GM21786 (cell line): ENCODE measurements around the gene RTTN.

ENCODE experiments used
- ATAC-seq: cut with Tn5 transposase; IDR thresholded peaks from one replicate; pipeline ENCODE4 v1.9.1; 2021; ENCODE audit not compliant: unreplicated experiment

RTTN gene

DNA sequence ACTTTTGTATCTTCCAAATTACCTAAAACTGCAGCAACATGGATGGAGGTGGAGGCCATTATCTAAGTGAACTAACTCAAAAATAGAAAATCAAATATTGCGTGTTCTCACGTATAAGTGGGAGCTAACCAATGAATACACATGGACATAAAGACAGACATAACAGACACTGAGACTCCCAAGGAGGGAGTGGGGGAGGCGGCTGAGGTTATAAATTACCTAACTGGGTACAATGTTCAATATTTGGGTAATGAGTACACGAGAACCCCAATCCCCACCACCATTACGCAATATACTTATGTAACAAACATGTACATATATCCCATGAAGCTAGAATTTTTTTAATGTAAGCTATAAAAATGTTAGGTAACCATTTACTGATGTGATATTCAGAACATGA, 119.8 kb downstream of the RTTN start:
- ATAC-seq = no peak

DNA sequence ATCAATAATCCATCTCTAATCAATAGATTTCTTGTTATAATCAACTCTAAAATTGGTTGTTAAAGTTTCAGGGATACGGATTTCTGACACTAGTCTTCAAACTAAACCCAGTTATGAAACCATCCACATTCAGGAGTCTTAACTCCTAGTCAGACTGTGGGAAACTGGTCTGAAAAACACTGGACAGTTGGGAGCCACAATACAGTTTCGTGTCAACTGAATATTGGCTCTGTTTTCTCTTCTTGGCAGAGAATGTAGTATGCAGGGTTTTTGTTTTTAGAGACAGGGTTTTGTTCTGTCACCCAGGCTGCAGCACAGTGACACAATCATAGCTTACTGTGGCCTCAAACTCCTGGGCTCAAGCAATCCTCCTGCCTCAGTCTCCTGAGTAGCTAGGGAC, 123.1 kb downstream of the RTTN start:
- ATAC-seq = no peak

DNA sequence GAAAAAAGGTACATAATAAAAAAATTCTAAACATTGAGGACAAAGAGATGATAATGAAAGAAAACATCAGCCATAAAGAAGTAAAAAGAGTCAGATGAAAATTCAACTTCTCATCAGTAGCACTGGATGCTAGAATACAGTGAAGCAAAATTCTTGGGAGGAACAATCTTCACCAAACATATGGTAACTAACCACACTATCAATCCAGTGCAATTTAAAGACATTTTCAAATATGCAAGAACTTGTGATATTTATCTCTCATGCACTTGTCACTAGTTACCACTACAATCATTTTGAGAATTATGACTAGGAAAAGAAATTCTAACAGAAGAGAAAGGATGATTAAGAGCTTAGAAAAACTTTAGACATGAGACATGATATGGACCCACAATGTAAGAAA, 127.4 kb downstream of the RTTN start:
- ATAC-seq = no peak

DNA sequence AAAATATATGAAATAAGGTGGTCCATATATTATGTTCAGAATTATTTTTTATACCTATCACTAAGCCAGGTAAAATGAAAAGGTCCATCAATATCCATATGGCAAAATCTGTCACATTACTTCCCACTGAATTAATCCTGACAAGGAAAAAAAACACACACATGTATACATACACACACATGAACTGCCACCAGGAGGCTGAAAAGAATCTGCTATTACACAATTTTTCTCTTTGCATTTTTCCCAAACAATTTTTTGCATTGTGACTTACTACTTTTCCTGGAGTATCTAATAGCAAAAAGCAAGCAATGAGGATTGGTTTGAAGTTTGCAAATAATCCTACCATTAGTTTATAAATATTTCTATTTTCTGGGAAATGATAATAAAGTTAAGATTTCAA, 129.6 kb downstream of the RTTN start:
- ATAC-seq = no peak

DNA sequence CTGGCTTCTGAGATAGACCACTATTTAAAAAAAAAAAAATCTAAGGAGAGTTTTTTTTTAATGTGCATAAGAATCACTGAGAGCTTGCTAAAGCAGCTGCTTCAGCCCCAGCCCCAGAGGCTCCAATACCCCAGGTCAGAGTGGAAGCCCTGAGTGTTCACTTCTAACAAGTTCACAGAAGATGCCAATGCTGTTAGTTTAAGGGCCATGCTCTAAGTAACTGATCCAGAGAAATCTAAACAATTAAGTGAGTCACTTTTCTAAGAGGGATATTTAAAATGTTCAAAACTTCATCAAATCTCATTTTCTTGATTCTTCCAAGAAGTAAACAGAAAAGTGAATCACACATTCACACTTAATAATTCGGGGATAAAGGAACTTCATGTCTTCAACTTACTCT, 131.4 kb downstream of the RTTN start:
- ATAC-seq = no peak

DNA sequence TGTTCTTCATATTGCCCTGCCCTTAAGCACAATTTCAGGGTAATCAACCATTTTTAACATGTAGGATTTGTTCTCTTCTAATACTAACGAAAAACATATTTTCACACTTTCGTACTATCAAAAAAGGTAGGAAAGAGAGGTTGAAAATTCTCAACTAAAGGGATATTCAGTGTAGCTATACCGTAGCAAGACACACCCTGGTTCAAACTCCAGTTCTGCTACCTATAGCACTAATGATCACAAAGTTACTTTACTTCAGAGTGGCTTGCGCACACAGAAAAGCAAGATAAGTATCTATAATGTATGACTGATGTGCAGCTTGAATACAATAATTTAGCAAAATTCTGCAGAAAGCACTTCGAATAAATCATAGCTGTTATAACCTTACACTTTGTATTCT, 132.1 kb downstream of the RTTN start:
- ATAC-seq = no peak

DNA sequence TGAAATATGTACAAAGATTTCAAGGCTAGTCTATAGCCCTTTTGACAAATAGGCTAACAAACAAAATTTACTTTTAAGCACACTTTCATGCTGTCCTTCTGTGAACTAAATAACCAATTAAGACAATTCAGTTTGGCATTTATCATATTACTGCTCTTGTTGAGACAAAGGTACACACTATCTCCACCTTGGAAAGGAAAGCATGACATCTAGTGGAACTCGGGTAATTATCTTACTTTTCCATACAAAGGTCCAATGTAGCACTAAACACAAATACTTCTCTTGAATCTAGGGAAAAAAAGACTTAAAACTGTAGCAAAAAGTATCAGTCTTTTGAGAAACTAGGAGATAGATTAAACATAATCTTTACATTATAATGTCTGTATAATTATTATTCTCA, 132.8 kb downstream of the RTTN start:
- ATAC-seq = peak; percentile 70

DNA sequence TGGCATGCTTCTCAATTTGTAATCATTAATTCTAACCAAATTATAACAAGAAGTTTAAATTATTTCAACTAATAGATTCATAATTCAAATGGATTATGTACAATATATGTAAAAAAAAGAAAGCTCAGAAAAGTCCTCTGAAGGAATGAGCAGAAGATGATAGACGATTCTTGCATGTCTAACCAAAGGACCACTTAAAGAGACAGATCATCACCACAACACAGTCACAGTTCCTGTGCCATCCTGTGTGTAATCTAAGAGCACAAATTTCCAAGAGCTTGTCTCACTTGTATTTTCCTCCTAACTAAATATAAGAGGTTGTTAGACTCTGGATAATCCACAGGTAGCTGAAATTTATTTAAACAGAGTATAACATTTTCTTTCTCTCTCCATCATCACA, 135.5 kb downstream of the RTTN start:
- no peak for ATAC-seq

DNA sequence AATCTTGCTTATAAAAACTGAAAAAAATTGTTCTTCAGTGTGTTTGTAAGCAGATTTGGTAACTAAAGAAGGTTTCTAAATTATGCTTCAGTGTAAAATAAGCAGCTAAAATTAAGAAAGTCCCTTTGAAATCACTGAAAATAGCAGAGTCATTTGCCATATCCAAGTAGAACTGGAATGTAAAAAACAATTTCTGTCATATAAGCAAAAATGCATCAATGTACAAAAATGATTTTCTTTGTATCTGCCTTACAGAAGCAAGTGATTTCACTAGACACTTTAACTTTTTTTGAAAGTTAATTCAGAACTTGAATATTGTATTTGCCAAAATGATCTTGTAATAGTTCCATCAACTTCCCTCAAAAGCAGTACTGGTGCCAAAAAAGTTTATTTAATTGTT, 136.1 kb downstream of the RTTN start:
- ATAC-seq = no peak

DNA sequence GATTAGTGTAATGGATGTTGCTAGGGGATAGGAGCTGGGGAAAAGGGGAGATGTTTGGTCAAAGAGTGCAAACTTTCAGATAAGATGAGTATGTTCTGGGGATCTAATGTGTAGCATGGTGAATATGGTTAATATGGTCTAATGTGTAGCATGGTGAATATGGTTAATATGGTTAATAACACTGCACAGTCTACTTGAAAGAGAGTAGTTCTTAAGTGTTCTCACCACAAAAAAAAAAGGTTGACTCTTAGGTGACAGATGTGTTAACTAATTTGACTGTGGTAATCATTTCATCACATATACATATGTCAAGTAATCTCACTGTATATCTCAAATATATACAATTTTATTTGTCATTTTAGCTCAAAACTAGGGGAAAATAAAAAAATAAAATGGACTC, 136.5 kb downstream of the RTTN start:
- peak; percentile 48 for ATAC-seq

DNA sequence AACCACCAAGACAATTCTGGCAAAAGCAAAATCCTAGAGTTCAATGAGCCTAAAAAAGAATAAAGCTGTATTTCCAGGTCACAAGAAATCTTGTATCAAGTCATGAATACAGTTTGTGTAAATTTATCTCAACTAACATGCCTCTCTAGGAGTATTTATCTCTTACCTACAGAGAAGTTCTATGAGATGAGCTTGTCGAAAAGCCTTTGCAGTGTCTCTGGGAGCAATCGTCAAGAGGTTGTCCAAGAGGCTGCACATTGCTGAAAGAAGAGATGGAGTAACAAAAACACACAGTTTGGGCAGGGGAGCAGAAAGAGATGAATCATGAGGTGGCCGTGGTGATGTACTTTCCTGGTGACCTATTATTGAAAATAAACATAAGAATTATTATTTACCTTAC, 145.8 kb downstream of the RTTN start:
- ATAC-seq = no peak

DNA sequence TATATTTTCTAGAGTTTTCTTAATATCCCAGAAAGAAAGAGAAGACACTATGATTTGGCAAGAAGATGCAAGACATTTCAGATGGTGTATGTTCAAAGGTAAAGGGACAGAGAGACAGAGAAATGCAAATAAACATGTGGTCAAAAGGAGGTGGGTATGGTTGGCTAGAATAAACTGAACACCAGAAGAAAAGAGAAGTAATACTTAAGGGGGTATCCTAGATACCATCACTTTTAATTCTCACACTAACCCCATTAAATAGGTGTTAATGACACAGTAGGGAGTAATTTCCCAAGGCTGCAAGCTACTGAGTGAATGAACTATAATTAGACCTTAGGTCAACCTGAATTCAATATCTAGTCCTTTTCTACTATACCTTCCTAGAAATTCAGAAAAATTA, 146.6 kb downstream of the RTTN start:
- peak; percentile 98 for ATAC-seq

DNA sequence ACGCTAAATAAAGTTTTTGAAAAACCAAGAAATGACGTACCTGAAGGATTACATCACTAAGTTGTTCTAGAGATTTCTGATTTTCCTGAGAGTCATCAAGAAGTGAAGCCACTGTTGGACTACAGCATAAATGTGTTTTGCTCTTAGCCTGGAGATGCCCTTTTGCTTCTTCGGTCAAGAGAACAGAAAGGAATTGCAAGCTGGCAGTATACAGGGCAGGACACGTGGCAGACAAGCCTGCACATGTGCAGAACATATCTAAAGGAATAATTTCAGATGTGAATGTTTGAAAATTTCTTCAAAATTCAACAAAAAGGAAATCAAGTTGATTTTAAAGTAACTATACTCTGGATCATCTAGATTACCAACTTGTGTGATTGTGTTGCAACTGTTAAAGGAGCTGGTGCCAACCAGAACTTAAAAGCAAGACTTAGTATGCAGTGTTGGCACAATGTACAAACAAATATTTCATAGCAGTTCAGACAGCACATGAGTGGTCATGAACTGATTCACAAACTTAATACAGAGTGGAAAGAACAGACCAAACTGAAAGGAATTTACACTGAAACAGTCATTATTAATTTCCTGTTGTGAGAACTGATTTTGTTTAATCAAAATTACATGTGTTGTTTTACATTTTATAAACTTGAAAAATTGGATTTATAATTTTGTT, 157.4 kb downstream of the RTTN start:
- ATAC-seq = no peak

DNA sequence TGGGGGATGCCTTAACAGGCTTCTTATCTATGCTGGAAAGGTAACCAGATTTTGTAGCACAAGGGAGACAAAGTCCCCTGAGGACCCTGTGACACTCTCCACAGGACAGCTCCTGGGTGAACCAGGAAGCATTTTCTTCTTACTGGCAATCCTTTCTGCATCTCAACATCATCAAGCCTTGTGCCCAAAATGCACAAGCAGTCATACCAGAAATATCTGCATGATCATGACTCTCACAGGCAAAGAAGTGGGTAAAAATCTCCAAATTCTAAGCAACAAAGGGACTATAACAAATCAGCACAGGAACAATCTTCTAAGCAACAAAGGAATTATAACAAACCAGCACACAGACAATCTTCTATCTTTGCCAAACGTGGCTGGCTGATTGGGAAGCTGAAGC, 158.7 kb downstream of the RTTN start:
- no peak for ATAC-seq

DNA sequence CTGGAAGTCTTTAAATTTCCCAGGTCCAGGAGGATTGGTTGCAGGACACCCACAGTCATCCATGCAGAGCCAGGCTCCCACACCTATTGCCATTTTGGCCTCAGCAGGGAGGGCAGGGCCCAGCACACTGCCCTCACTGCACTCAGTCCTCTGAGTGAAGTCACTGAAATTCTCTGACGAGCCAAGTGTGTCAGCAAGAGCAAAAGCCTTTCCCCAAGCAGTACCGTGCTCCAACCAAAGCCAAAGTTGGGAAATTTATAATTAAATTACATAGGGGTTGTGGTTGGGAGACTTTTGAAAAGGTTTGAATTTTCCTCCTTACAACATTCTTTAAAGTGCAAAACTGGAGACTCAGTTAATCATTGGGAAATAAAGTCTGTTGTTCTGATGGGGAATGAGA, 159.3 kb downstream of the RTTN start:
- ATAC-seq = no peak

DNA sequence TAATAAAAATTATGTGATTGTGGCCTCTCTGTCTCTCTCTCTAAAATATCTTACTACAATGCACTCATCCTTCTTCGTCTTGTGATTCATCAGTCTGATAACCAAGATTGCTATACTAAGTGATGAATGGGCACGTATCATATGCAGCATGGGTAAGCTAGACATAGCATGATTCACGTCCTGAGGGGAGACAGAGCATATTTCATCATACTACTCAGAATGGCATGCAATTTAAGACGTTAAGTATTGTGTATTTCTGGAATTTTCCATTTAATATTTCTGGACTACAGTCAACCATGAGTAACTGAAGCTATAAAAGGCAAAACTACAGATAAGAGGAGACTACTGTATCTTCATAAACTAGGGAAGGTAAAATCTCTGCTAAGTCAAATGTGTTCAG, 160.9 kb downstream of the RTTN start:
- ATAC-seq = no peak

DNA sequence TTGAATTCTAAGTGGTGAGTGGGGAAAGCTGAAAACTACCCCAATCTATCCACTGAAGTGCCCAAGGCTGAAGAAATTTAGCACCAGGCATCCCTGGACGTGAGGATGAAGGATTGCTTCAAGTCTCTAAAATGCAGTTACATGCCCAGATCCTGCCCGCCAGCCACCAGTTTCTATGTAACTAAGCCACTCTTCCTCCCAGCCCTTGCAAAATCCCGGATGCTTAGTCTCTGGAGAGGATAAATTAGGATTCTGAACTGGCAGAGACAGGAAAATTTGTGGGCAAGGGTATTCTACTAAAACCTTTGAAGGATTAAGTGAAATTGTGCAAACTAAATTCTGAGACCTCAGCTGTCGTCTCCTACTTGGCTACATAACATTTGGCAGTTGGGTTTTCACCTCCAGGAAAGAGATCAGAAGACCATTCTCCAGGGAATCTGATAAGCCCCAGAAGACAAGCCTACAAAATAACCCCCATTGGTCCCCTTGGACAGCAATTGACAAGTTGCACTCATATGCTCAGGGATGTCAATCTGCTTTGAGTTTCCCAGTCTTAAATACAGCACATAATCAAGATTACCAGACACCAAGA, 163.9 kb downstream of the RTTN start:
- ATAC-seq = no peak

DNA sequence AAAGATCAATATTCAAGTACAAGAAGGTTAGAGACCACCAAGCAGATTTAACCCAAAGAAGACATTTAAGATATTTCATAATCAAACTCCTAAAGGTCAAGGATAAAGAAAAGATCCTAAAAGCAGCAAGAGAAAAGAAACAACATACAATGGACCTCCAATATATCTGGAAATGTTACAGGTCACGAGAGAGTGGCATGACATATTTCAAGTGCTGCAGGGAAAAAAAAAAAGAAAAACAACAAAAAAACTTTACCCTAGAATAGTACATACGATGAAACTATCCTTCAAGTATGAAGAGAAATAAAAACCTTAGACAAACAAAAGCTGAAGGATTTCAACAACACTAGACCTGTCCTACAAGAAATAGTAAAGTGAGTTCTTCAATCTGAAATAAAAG, 166.3 kb downstream of the RTTN start:
- ATAC-seq = no peak

DNA sequence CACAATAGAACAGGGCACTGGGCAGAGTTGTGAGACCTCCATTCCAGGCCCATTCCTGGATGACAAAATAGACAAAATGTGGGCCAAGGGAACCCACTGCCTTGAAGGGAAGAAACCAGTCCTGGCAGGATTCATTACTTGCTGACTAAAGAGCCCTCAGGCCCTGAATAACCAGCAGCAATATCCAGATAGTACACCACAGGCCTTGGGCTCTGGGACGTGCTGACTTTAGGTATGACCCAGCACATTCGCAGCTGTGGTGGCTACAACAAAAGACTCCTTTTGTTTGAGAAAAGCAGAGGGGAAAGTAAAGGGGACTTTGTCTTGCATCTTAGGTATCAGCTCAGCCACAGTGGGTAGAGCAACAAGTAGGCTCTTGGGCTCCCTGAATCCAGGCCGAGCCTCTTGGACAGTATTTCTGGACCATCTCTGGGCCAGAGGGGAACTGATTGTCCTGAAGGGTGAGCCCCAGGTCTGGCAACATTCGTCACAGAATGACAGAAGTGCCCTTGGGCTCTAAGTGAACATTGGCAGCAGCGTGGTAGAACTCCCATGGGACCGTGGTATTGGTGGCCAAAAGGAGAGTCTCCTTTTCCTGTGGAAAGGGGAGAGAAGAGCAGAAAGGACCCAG, 167.9 kb downstream of the RTTN start:
- peak; percentile 32 for ATAC-seq

DNA sequence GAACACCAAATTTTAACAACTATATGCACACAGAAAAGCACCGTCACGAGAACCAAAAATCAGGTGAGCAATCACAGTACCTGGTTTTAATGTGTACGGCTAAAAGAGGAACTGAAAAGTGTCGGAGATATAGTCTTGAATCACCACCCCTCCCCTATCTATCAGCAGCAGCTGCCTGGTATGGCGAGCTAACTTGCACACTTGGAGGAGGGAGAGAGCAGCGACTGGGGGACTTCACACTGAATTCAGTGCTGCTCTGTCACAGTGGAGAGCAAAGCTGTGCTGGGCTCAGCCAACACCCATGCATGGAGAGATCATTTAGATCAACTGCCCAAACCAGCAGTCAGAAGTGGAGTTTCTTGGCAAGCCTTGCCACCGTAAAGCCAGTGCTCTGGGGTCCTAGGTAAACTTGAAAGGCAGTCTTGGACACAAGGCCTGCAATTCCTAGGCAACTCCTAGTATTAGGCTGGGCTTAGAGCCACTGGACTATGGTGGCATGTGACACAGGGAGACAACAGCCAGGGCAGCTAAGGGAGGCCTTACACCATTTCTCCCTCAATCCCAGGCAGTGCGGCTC, 168.6 kb downstream of the RTTN start:
- peak; percentile 96 for ATAC-seq

DNA sequence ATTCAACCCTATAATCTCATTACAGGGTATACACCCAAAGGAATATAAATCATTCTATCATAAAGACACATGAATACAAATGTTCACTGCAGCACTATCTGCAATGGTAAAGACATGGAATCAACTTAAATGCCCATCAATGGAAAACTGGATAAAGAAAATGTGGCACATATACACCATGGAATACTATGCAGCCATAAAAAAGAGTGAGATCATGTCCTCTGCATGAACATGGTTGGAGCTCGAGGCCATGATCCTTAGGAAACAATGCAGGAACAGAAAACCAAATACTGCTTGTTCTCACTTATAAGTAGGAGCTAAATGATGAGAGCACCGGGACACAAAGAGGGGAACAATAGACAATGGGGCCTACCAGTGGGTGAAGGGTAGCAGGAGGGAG, 169.3 kb downstream of the RTTN start:
- no peak for ATAC-seq

DNA sequence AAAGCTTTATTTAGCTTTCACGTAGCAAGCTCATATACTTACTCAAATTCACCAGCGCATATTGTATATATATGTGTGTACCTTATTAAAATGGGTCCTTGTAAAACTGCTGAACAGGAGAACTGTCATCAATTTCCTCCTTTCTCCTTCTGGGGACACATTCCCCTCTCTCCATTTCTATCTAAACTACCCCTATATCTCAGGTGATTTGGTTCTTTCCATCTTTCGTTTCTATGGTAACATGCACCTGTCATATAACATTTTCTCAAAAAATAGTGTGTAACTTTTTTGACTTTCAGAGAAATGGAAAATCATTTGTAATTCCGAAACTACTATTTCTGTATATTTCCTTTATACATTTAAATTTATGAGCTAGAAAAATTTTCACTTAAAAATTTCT, 174.3 kb downstream of the RTTN start:
- no peak for ATAC-seq
